PC-3 (cell line): ENCODE data around the gene RABGAP1L. TPM values are rescaled to one million over a fixed set of nuclear protein-coding genes. Genes with fewer than 3 reads are reported as not detected.
"Not testable (repeated sequence)": the region's sequence is repeated elsewhere in the genome, so short reads cannot be mapped to it uniquely, and the experiment has no call there.

ENCODE experiments used
- ATAC-seq: fragments of 200-7000 bp; cut with Tn5 transposase; 2 replicates; pipeline ENCODE4 v1.9.1; 2020; ENCODE audit warnings: mild to moderate bottlenecking, moderate library complexity
- BruUV-seq: library from RNA; stranded (reverse); fragments of 400-500 nt; replicated peaks from 2 replicates; lab custom pipeline; 2021; lab: Mats Ljungman, UMichigan
- CTCF ChIA-PET: fragments of 300-600 bp; sonication (Branson Sonifier 250); formaldehyde crosslinking; loops from one replicate; lab custom pipeline; 2022; ENCODE audit warnings: antibody characterized with exemption; lab: Charles Lee
- POLR2A ChIA-PET: fragments of 300-600 bp; sonication (Branson Sonifier 250); formaldehyde crosslinking; loops from one replicate; lab custom pipeline; 2022; ENCODE audit warnings: antibody characterized with exemption; ENCODE audit not compliant: unreplicated experiment; lab: Charles Lee
- DNase-seq: peaks from one replicate; pipeline ENCODE4 v3.0.0-alpha.2; 2015
- H2AFZ ChIP-seq: fragments of 300-600 bp; sonication (generic); 2 replicates; pipeline ENCODE4 v1.6.0; 2016; ENCODE audit warnings: antibody characterized with exemption, low read length
- H3F3A ChIP-seq: fragments of 300-600 bp; sonication (generic); one replicate; pipeline ENCODE4 v1.6.0; 2017; ENCODE audit warnings: antibody characterized with exemption, low read length, control low read depth, mild to moderate bottlenecking; ENCODE audit not compliant: unreplicated experiment
- H3K27ac ChIP-seq: fragments of 300-600 bp; sonication (generic); 2 replicates; pipeline ENCODE4 v1.5.1; 2016; ENCODE audit warnings: mild to moderate bottlenecking, low read length
- H3K27me3 ChIP-seq: fragments of 300-600 bp; sonication (generic); 2 replicates; pipeline ENCODE4 v1.6.1; 2016; ENCODE audit warnings: low read length, mixed read lengths
- H3K36me3 ChIP-seq: fragments of 300-600 bp; sonication (generic); 2 replicates; pipeline ENCODE4 v1.6.1; 2016; ENCODE audit warnings: low read depth, mixed run types, low read length, mixed read lengths
- H3K4me1 ChIP-seq: fragments of 300-600 bp; sonication (generic); 2 replicates; pipeline ENCODE4 v1.5.1; 2016; ENCODE audit warnings: low read length; ENCODE audit not compliant: insufficient read depth
- H3K4me2 ChIP-seq: fragments of 300-600 bp; sonication (generic); 2 replicates; pipeline ENCODE4 v1.6.0; 2016; ENCODE audit warnings: low read length
- H3K4me3 ChIP-seq: fragments of 300-600 bp; sonication (generic); 2 replicates; pipeline ENCODE4 v1.5.1; 2016; ENCODE audit warnings: mild to moderate bottlenecking, low read length, mixed read lengths
- H3K79me2 ChIP-seq: fragments of 300-600 bp; sonication (generic); 2 replicates; pipeline ENCODE4 v1.6.1; 2017; ENCODE audit warnings: low read length, mixed read lengths
- H3K9ac ChIP-seq: fragments of 300-600 bp; sonication (generic); 2 replicates; pipeline ENCODE4 v1.6.0; 2016; ENCODE audit warnings: mild to moderate bottlenecking, low read length
- H3K9me2 ChIP-seq: fragments of 300-600 bp; sonication (generic); replicated peaks from 2 replicates; pipeline ENCODE4 v1.6.1; 2016; ENCODE audit warnings: mixed run types, low read length, mixed read lengths
- H3K9me3 ChIP-seq: fragments of 300-600 bp; sonication (generic); 2 replicates; pipeline ENCODE4 v1.6.1; 2016; ENCODE audit warnings: low read length, mixed read lengths
- H4K20me1 ChIP-seq: fragments of 300-600 bp; sonication (generic); 2 replicates; pipeline ENCODE4 v1.6.1; 2016; ENCODE audit warnings: low read length, mixed read lengths
- EZH2 ChIP-seq: fragments of 300-600 bp; sonication (generic); IDR thresholded peaks from one replicate; pipeline ENCODE4 v1.6.1; 2017; ENCODE audit warnings: antibody characterized with exemption, mild to moderate bottlenecking, low read length; ENCODE audit not compliant: unreplicated experiment
- EZH2phosphoT487 ChIP-seq: fragments of 300-600 bp; sonication (generic); IDR thresholded peaks from 2 replicates; pipeline ENCODE4 v1.6.1; 2018; ENCODE audit warnings: mild to moderate bottlenecking, antibody characterized with exemption, low read length, borderline replicate concordance
- intact Hi-C: fragments of 100-400 bp; cut with micrococcal nuclease; formaldehyde crosslinking; loops from 2 replicates; pipeline ENCODE4 v1.9.0; 2023
- total RNA-seq: library from RNA; depleted of rRNA; stranded (reverse); fragments of >200 nt; gene quantifications from 2 replicates; pipeline ENCODE4 v1.2.3, GENCODE V29; 2014
- TF ChIP-seq, protein P1 (sequence below): fragments of 300-600 bp; sonication (generic); conservative IDR thresholded peaks from 2 replicates; pipeline ENCODE4 v1.5.1; 2017; ENCODE audit warnings: antibody characterized with exemption, low read depth, mild to moderate bottlenecking, low read length

The RABGAP1L gene
- total RNA-seq, 1 experiment from 2014 or later = 24.4 TPM

DNA sequence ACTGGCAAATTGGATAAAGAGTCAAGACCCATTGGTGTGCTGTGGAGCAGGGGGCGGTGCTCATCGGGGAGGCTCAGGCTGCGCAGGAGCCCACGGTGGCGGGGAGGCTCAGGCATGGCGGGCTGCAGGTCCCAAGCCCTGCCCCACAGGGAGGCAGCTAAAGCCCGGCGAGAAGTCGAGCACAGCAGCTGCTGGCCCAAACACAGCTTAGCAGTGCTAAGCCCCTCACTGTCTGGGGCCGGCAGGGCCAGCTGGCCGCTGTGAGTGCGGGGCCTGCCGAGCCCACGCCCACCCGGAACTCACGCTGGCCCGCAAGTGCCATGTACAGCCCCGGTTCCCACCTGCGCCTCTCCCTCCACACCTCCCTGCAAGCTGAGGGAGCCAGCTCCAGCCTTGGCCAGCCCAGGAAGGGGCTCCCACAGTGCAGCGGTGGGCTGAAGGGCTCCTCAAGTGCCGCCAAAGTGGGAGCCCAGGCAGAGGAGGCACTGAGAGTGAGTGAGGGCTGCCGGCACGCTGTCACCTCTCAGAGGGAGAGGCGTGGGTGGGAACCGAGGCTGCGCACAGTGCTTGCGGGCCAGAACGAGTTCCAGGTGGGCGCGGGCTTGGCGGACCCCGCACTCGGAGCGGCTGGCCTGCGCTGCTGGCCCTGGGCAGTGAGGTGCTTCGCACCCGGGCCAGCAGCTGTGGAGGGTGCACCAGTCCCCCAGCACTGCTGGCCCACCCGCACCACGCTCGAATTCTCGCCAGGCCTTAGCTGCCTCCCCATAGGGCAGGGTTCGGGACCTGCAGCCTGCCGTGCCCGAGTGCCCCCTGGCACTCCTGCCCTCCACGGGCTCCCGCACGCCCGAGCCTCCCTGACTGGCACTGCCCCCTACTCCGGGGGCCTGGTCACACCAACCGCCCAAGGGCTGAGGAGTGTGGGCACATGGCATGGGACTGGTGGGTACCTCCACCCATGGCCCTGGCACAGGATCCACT, 551.8 kb downstream of the RABGAP1L start:
- Histone ChIP-seq H3K4me2 (no peak overlapping the region), H2AFZ (no peak overlapping the region), H3K4me1 (no peaks in the 10 kb centered on the region; the same call in 1 of the 2 replicates), H3K4me3 (no peak overlapping the region), H3K79me2 (no peaks in the 10 kb centered on the region), H3K27ac (no peak overlapping the region), H4K20me1 (no peaks in the 10 kb centered on the region), H3K9me2 (no peaks in the 10 kb centered on the region), H3F3A (no peaks in the 10 kb centered on the region), H3K27me3 (no peaks in the 10 kb centered on the region), H3K9ac (no peak overlapping the region), H3K9me3 (no peaks in the 10 kb centered on the region), H3K36me3 (no peaks in the 10 kb centered on the region)
- ATAC-seq = no peak
- DNase-seq = no peak
- TF ChIP-seq EZH2 (no peak), EZH2phosphoT487 (no peak)
- TF ChIP-seq, protein P1, sequence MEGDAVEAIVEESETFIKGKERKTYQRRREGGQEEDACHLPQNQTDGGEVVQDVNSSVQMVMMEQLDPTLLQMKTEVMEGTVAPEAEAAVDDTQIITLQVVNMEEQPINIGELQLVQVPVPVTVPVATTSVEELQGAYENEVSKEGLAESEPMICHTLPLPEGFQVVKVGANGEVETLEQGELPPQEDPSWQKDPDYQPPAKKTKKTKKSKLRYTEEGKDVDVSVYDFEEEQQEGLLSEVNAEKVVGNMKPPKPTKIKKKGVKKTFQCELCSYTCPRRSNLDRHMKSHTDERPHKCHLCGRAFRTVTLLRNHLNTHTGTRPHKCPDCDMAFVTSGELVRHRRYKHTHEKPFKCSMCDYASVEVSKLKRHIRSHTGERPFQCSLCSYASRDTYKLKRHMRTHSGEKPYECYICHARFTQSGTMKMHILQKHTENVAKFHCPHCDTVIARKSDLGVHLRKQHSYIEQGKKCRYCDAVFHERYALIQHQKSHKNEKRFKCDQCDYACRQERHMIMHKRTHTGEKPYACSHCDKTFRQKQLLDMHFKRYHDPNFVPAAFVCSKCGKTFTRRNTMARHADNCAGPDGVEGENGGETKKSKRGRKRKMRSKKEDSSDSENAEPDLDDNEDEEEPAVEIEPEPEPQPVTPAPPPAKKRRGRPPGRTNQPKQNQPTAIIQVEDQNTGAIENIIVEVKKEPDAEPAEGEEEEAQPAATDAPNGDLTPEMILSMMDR = no peak
- no TSS peak for BruUV-seq
- ChIA-PET CTCF (no interaction called here), POLR2A (no interaction called here)
- intact Hi-C loops = no loop called here

DNA sequence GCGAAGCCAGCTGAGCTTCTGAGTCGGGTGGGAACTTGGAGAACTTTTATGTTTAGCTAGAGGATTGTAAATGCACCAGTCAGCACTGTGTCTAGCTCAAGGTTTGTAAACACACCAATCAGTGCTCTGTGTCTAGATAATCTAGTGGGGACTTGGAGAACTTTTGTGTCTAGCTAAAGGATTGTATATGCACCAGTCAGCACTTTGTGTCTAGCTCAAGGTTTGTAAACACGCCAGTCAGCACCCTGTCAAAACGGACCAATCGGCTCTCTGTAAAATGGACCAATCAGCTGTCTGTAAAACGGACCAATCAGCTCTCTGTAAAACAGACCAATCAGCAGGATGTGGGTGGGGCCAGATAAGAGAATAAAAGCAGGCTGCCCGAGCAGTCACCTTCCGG, 552.5 kb downstream of the RABGAP1L start:
- H3K36me3 ChIP-seq, H3K9me2 ChIP-seq, H3K27ac ChIP-seq, H4K20me1 ChIP-seq, H3K27me3 ChIP-seq, DNase-seq, CTCF ChIA-PET, POLR2A ChIA-PET, H3K4me3 ChIP-seq, H3K4me2 ChIP-seq, ATAC-seq, H3K9me3 ChIP-seq, H3K4me1 ChIP-seq, H3K9ac ChIP-seq, BruUV-seq, H3F3A ChIP-seq, intact Hi-C loops, H3K79me2 ChIP-seq, H2AFZ ChIP-seq: not testable (repeated sequence)

DNA sequence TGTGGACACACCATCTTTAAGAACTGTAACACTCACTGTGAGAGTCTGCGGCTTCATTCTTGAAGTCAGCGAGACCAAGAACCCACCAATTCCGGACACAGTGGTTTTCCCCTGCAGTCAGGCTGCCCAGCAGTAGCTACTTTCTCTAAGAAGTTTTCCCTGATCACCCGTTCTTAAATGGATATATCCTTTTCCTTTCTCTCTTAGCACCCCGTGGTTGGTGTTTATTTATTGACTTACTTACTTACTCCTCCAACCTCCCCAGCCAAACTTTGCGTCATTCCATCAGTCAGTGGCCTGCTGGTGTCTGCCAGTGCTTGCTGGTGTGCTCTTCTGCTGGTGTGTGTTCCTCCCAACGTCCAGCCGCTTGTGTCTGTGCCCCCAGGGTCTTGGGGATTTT, 553.2 kb downstream of the RABGAP1L start:
- ChIA-PET CTCF (no interaction called here), POLR2A (no interaction called here)
- no peaks in the 10 kb centered on the region for H3K27me3 ChIP-seq
- no peaks in the 10 kb centered on the region for H3K36me3 ChIP-seq
- H3K9me3 ChIP-seq = no peaks in the 10 kb centered on the region
- H3K9ac ChIP-seq = no peak overlapping the region
- H3K4me3 ChIP-seq = no peak overlapping the region
- H3K9me2 ChIP-seq = no peaks in the 10 kb centered on the region
- intact Hi-C loops = no loop called here
- no peak overlapping the region for H3K4me2 ChIP-seq
- no peaks in the 10 kb centered on the region for H3K79me2 ChIP-seq
- H2AFZ ChIP-seq = no peak overlapping the region
- H3K4me1 ChIP-seq = no peaks in the 10 kb centered on the region
- no peaks in the 10 kb centered on the region for H3F3A ChIP-seq
- no peak for ATAC-seq
- H4K20me1 ChIP-seq = no peaks in the 10 kb centered on the region
- DNase-seq = no peak
- TF ChIP-seq EZH2phosphoT487 (no peak), EZH2 (no peak)
- TF ChIP-seq, protein P1 = no peak
- H3K27ac ChIP-seq = no peak overlapping the region
- BruUV-seq = no TSS peak
